ENCODE measurements around the gene MAST3.

MAST3 gene

GRCh38 chr19:18159810-18160209, 62.2 kb downstream of the MAST3 start:
- no peak overlapping the region for H4K8ac ChIP-seq (ENCODE audit: low read depth, low read length)
- no peak overlapping the region for H2BK12ac ChIP-seq (ENCODE audit: low read length)
- H3K9ac ChIP-seq (ENCODE audit: low read length): no peak overlapping the region
- H4K91ac ChIP-seq (ENCODE audit: low read depth, low read length): no peak overlapping the region
- H3K4me2 ChIP-seq (ENCODE audit: low read length): no peak overlapping the region
- no peak overlapping the region for H2BK5ac ChIP-seq (ENCODE audit: low read depth, low read length, poor library complexity)
- peaks cover 51 to 58% of the 10 kb centered on the region in 2 experiments for H3K36me3 ChIP-seq (ENCODE audit: control insufficient read depth in 1 of 2, insufficient read depth in 2 of 2, low read length in 2 of 2)
- H3K4me3 ChIP-seq (ENCODE audit: low read depth, low read length): no peak overlapping the region
- H3K4me1 ChIP-seq (ENCODE audit: control insufficient read depth in 1 of 2, insufficient read depth in 2 of 2, low read length in 2 of 2): peaks cover 9% of the 10 kb centered on the region in 2 experiments
- no peak overlapping the region for H2AFZ ChIP-seq (ENCODE audit: insufficient read depth, low read length, poor library complexity)
- no peak overlapping the region for H3K18ac ChIP-seq (ENCODE audit: low read length)
- WGBS (ENCODE audit: extremely low coverage, insufficient coverage, insufficient read length): no CpG with 5 or more reads among the region's 10 CpGs
- H2BK120ac ChIP-seq (ENCODE audit: insufficient read depth, low read length, poor library complexity): no peak overlapping the region
- no peak overlapping the region for H3K14ac ChIP-seq (ENCODE audit: low read length)
- H3K27me3 ChIP-seq (ENCODE audit: insufficient read depth, low read length): no peaks in the 10 kb centered on the region
- H3K9me3 ChIP-seq (ENCODE audit: insufficient read depth, low read depth, low read length): no peaks in the 10 kb centered on the region
- H2AK5ac ChIP-seq (ENCODE audit: low read length): no peak overlapping the region
- no peak overlapping the region for H4K12ac ChIP-seq (ENCODE audit: low read depth, low read length)
- no peak overlapping the region for H3K4ac ChIP-seq (ENCODE audit: low read depth, low read length)
- no peak overlapping the region for H3K23ac ChIP-seq (ENCODE audit: low read length)
- peak; percentile 21 to 59 for DNase-seq
- no peaks in the 10 kb centered on the region for H3K79me1 ChIP-seq (ENCODE audit: low read length)
- no peaks in the 10 kb centered on the region for H3K79me2 ChIP-seq (ENCODE audit: control insufficient read depth, insufficient read depth, low read length, poor library complexity)
- H3K27ac ChIP-seq (ENCODE audit: low read depth, low read length): no peak overlapping the region

GRCh38 chr19:18160493-18160970, 63.0 kb downstream of the MAST3 start:
- H3K9ac ChIP-seq (ENCODE audit: low read length): no peak overlapping the region

GRCh38 chr19:18160971-18161635, 63.5 kb downstream of the MAST3 start:
- Histone ChIP-seq H3K4me3 (ENCODE audit: low read depth, low read length) (no peak overlapping the region), H3K4ac (ENCODE audit: low read depth, low read length) (no peak overlapping the region), H4K12ac (ENCODE audit: low read depth, low read length) (no peak overlapping the region), H2BK5ac (ENCODE audit: low read depth, low read length, poor library complexity) (no peak overlapping the region), H2BK12ac (ENCODE audit: low read length) (no peak overlapping the region), H3K23ac (ENCODE audit: low read length) (no peak overlapping the region), H2AK5ac (ENCODE audit: low read length) (no peak overlapping the region), H3K18ac (ENCODE audit: low read length) (peak overlapping the region; percentile 61), H3K27ac (ENCODE audit: low read depth, low read length) (no peak overlapping the region), H3K9me3 (ENCODE audit: insufficient read depth, low read depth, low read length) (no peaks in the 10 kb centered on the region), H2BK120ac (ENCODE audit: insufficient read depth, low read length, poor library complexity) (no peak overlapping the region), H4K91ac (ENCODE audit: low read depth, low read length) (peak overlapping the region; percentile 36), H3K14ac (ENCODE audit: low read length) (no peak overlapping the region), H3K79me2 (ENCODE audit: control insufficient read depth, insufficient read depth, low read length, poor library complexity) (no peaks in the 10 kb centered on the region), H3K27me3 (ENCODE audit: insufficient read depth, low read length) (no peaks in the 10 kb centered on the region), H2AFZ (ENCODE audit: insufficient read depth, low read length, poor library complexity) (no peak overlapping the region), H3K4me1 (ENCODE audit: control insufficient read depth in 1 of 2, insufficient read depth in 2 of 2, low read length in 2 of 2) (peaks cover 9% of the 10 kb centered on the region in 2 experiments), H4K8ac (ENCODE audit: low read depth, low read length) (peak overlapping the region; percentile 33), H3K36me3 (ENCODE audit: control insufficient read depth in 1 of 2, insufficient read depth in 2 of 2, low read length in 2 of 2) (peaks cover 51 to 56% of the 10 kb centered on the region in 2 experiments), H3K9ac (ENCODE audit: low read length) (no peak overlapping the region), H3K4me2 (ENCODE audit: low read length) (peak overlapping the region; percentile 59), H3K79me1 (ENCODE audit: low read length) (no peaks in the 10 kb centered on the region)
- DNase-seq: peak; percentile 52 to 87
- WGBS (ENCODE audit: extremely low coverage, insufficient coverage, insufficient read length): no CpG with 5 or more reads among the region's 66 CpGs

More at GRCh38 chr19:18160493-18160970, 63.0 kb downstream of the MAST3 start:
- Histone ChIP-seq H4K8ac (ENCODE audit: low read depth, low read length) (peak overlapping the region; percentile 33), H3K4me3 (ENCODE audit: low read depth, low read length) (no peak overlapping the region), H3K36me3 (ENCODE audit: control insufficient read depth in 1 of 2, insufficient read depth in 2 of 2, low read length in 2 of 2) (peaks cover 51 to 58% of the 10 kb centered on the region in 2 experiments), H3K4me2 (ENCODE audit: low read length) (no peak overlapping the region), H2BK120ac (ENCODE audit: insufficient read depth, low read length, poor library complexity) (no peak overlapping the region), H3K4me1 (ENCODE audit: control insufficient read depth in 1 of 2, insufficient read depth in 2 of 2, low read length in 2 of 2) (peaks cover 9% of the 10 kb centered on the region in 2 experiments), H2BK12ac (ENCODE audit: low read length) (no peak overlapping the region), H3K79me2 (ENCODE audit: control insufficient read depth, insufficient read depth, low read length, poor library complexity) (no peaks in the 10 kb centered on the region), H3K9me3 (ENCODE audit: insufficient read depth, low read depth, low read length) (no peaks in the 10 kb centered on the region), H3K27me3 (ENCODE audit: insufficient read depth, low read length) (no peaks in the 10 kb centered on the region), H4K91ac (ENCODE audit: low read depth, low read length) (no peak overlapping the region), H3K4ac (ENCODE audit: low read depth, low read length) (no peak overlapping the region), H2BK5ac (ENCODE audit: low read depth, low read length, poor library complexity) (no peak overlapping the region), H2AFZ (ENCODE audit: insufficient read depth, low read length, poor library complexity) (no peak overlapping the region), H3K27ac (ENCODE audit: low read depth, low read length) (no peak overlapping the region), H4K12ac (ENCODE audit: low read depth, low read length) (peak overlapping the region; percentile 3), H2AK5ac (ENCODE audit: low read length) (no peak overlapping the region), H3K14ac (ENCODE audit: low read length) (no peak overlapping the region), H3K23ac (ENCODE audit: low read length) (no peak overlapping the region), H3K18ac (ENCODE audit: low read length) (no peak overlapping the region), H3K79me1 (ENCODE audit: low read length) (no peaks in the 10 kb centered on the region)
- DNase-seq: no peak
- WGBS (ENCODE audit: extremely low coverage, insufficient coverage, insufficient read length): no CpG with 5 or more reads among the region's 13 CpGs

- H4K91ac ChIP-seq (ENCODE audit: low read depth, low read length): no peak overlapping the region
- H3K79me2 ChIP-seq (ENCODE audit: control insufficient read depth, insufficient read depth, low read length, poor library complexity): no peaks in the 10 kb centered on the region
- no peak overlapping the region for H2AFZ ChIP-seq (ENCODE audit: insufficient read depth, low read length, poor library complexity)
- no CpG with 5 or more reads among the region's 19 CpGs for WGBS (ENCODE audit: extremely low coverage, insufficient coverage, insufficient read length)
- no peak overlapping the region for H3K14ac ChIP-seq (ENCODE audit: low read length)
- no peak overlapping the region for H2BK5ac ChIP-seq (ENCODE audit: low read depth, low read length, poor library complexity)
- H2BK120ac ChIP-seq (ENCODE audit: insufficient read depth, low read length, poor library complexity): no peak overlapping the region
- no peak for DNase-seq
- H3K27ac ChIP-seq (ENCODE audit: low read depth, low read length): no peak overlapping the region
- H3K36me3 ChIP-seq (ENCODE audit: control insufficient read depth in 1 of 2, insufficient read depth in 2 of 2, low read length in 2 of 2): peaks cover 49 to 56% of the 10 kb centered on the region in 2 experiments
- no peak overlapping the region for H3K4me2 ChIP-seq (ENCODE audit: low read length)
- H3K9me3 ChIP-seq (ENCODE audit: insufficient read depth, low read depth, low read length): no peaks in the 10 kb centered on the region
- H3K9ac ChIP-seq (ENCODE audit: low read length): no peak overlapping the region
- no peaks in the 10 kb centered on the region for H3K79me1 ChIP-seq (ENCODE audit: low read length)
- no peak overlapping the region for H3K4ac ChIP-seq (ENCODE audit: low read depth, low read length)
- no peaks in the 10 kb centered on the region for H3K27me3 ChIP-seq (ENCODE audit: insufficient read depth, low read length)
- peak overlapping the region; percentile 61 for H3K18ac ChIP-seq (ENCODE audit: low read length)
- H3K4me3 ChIP-seq (ENCODE audit: low read depth, low read length): no peak overlapping the region
- H2BK12ac ChIP-seq (ENCODE audit: low read length): no peak overlapping the region
- no peak overlapping the region for H4K12ac ChIP-seq (ENCODE audit: low read depth, low read length)
- peaks cover 9% of the 10 kb centered on the region in 2 experiments for H3K4me1 ChIP-seq (ENCODE audit: control insufficient read depth in 1 of 2, insufficient read depth in 2 of 2, low read length in 2 of 2)
- no peak overlapping the region for H2AK5ac ChIP-seq (ENCODE audit: low read length)
- H3K23ac ChIP-seq (ENCODE audit: low read length): no peak overlapping the region
- peak overlapping the region; percentile 20 for H4K8ac ChIP-seq (ENCODE audit: low read depth, low read length)
These were observed 64.0 kb downstream of the MAST3 start for GRCh38 chr19:18161636-18162002.
